ENCODE results near the gene XPO4.

Gene XPO4

GRCh38 chr13:20828539-20829364 lies 73.8 kb downstream of the XPO4 start:
- no peak overlapping the region for H3K9ac ChIP-seq
- no peaks in the 10 kb centered on the region for H3K9me3 ChIP-seq (ENCODE audit: control insufficient read depth, low read length)
- H3K36me3 ChIP-seq (ENCODE audit: control insufficient read depth, insufficient read depth, low read length) = no peaks in the 10 kb centered on the region
- TF ChIP-seq CTCF (IDR thresholded peaks at IDR 0.05) = peak; percentile 57
- no peaks in the 10 kb centered on the region for H3K79me2 ChIP-seq
- H3K27ac ChIP-seq = no peak overlapping the region
- H3K27me3 ChIP-seq (ENCODE audit: control insufficient read depth, insufficient read depth, low read length) = no peaks in the 10 kb centered on the region
- H3K4me2 ChIP-seq (ENCODE audit: low read length) = peak overlapping the region; percentile 58
- H2AFZ ChIP-seq = peak overlapping the region; percentile 57
- peak overlapping the region; percentile 15 for H3K4me3 ChIP-seq (ENCODE audit: low read depth, low read length)
- H3K4me1 ChIP-seq = no peaks in the 10 kb centered on the region

- Histone ChIP-seq H3K9ac (no peak overlapping the region), H3K9me3 (ENCODE audit: control insufficient read depth, low read length) (no peaks in the 10 kb centered on the region), H3K27me3 (ENCODE audit: control insufficient read depth, insufficient read depth, low read length) (no peaks in the 10 kb centered on the region), H3K36me3 (ENCODE audit: control insufficient read depth, insufficient read depth, low read length) (no peaks in the 10 kb centered on the region), H3K79me2 (no peaks in the 10 kb centered on the region), H3K4me3 (ENCODE audit: low read depth, low read length) (no peak overlapping the region), H3K4me2 (ENCODE audit: low read length) (no peak overlapping the region), H3K27ac (no peak overlapping the region), H2AFZ (no peak overlapping the region), H3K4me1 (no peaks in the 10 kb centered on the region)
- no peak for TF ChIP-seq CTCF (IDR thresholded peaks at IDR 0.05)
These were observed 75.5 kb downstream of the XPO4 start for GRCh38 chr13:20826843-20827560.

- Histone ChIP-seq H3K9me3 (ENCODE audit: control insufficient read depth, low read length) (no peaks in the 10 kb centered on the region), H3K4me1 (no peaks in the 10 kb centered on the region), H2AFZ (no peak overlapping the region), H3K27ac (no peak overlapping the region), H3K79me2 (no peaks in the 10 kb centered on the region), H3K27me3 (ENCODE audit: control insufficient read depth, insufficient read depth, low read length) (no peaks in the 10 kb centered on the region), H3K4me2 (ENCODE audit: low read length) (no peak overlapping the region), H3K4me3 (ENCODE audit: low read depth, low read length) (no peak overlapping the region), H3K36me3 (ENCODE audit: control insufficient read depth, insufficient read depth, low read length) (no peaks in the 10 kb centered on the region), H3K9ac (no peak overlapping the region)
- no peak for TF ChIP-seq CTCF (IDR thresholded peaks at IDR 0.05)
These were observed 76.2 kb downstream of the XPO4 start for GRCh38 chr13:20826301-20826700.

- no peak overlapping the region for H3K4me3 ChIP-seq (ENCODE audit: low read depth, low read length)
- H3K27me3 ChIP-seq (ENCODE audit: control insufficient read depth, insufficient read depth, low read length) = no peaks in the 10 kb centered on the region
- H3K9ac ChIP-seq = no peak overlapping the region
- no peaks in the 10 kb centered on the region for H3K4me1 ChIP-seq
- H3K36me3 ChIP-seq (ENCODE audit: control insufficient read depth, insufficient read depth, low read length) = no peaks in the 10 kb centered on the region
- H3K27ac ChIP-seq = no peak overlapping the region
- H2AFZ ChIP-seq = no peak overlapping the region
- no peaks in the 10 kb centered on the region for H3K9me3 ChIP-seq (ENCODE audit: control insufficient read depth, low read length)
- no peak for TF ChIP-seq CTCF (IDR thresholded peaks at IDR 0.05)
- no peaks in the 10 kb centered on the region for H3K79me2 ChIP-seq
- no peak overlapping the region for H3K4me2 ChIP-seq (ENCODE audit: low read length)
These were observed 77.1 kb downstream of the XPO4 start for GRCh38 chr13:20825477-20825875.

Data from parathyroid adenoma (tissue), 2 donors.